Lung (tissue), 16 donors: ENCODE results near the gene ERMAP. TPM values are rescaled to one million over a fixed set of nuclear protein-coding genes. Genes with fewer than 3 reads are reported as not detected.
A peak's percentile ranks its signal among the peaks of the same experiment; 100 is the strongest.

Experiments used
- ATAC-seq: fragments of 200-7000 bp; cut with Tn5 transposase; one replicate; pipeline ENCODE4 v1.9.1; 2020; ENCODE audit warnings: moderate number of reproducible peaks; ENCODE audit not compliant: insufficient read depth, low FRiP score
- DNase-seq, 3 donors: peaks; one replicate each; pipeline ENCODE4 v3.0.0-alpha.2; 2013 to 2017
- H3K27ac ChIP-seq, 2 donors: one replicate each; pipeline ENCODE4 v1.5.1; 2013; ENCODE audit warnings: mild to moderate bottlenecking in 2 of 2, moderate library complexity in 2 of 2, control low read depth in 1 of 2, inconsistent platforms in 1 of 2, low read depth in 1 of 2, low read length in 1 of 2
- H3K27me3 ChIP-seq, 3 donors: one replicate each; pipeline ENCODE4 v1.5.1; 2013; ENCODE audit warnings: low read length in 2 of 3; ENCODE audit not compliant: control insufficient read depth in 3 of 3, insufficient read depth in 3 of 3
- H3K36me3 ChIP-seq, 4 donors: one replicate each; pipeline ENCODE4 v1.5.1; 2013; ENCODE audit warnings: low read length in 4 of 4, mild to moderate bottlenecking in 1 of 4, moderate library complexity in 1 of 4; ENCODE audit not compliant: control insufficient read depth in 4 of 4, insufficient read depth in 4 of 4
- H3K4me1 ChIP-seq, 5 donors: one replicate each; pipeline ENCODE4 v1.5.1; 2013; ENCODE audit warnings: low read length in 5 of 5, mild to moderate bottlenecking in 2 of 5, moderate library complexity in 1 of 5; ENCODE audit not compliant: control insufficient read depth in 5 of 5, insufficient read depth in 5 of 5
- H3K4me3 ChIP-seq: one replicate; pipeline ENCODE4 v1.5.1; 2013; ENCODE audit warnings: mild to moderate bottlenecking, control low read depth, moderate library complexity
- H3K9ac ChIP-seq, 2 donors: one replicate each; pipeline ENCODE4 v1.5.1; 2013; ENCODE audit warnings: low read length in 2 of 2, control low read depth in 1 of 2; ENCODE audit not compliant: insufficient read depth in 1 of 2
- H3K9me3 ChIP-seq, 4 donors: one replicate each; pipeline ENCODE4 v1.5.1; 2013; ENCODE audit warnings: low read length in 3 of 4, mild to moderate bottlenecking in 1 of 4, moderate library complexity in 1 of 4; ENCODE audit not compliant: control insufficient read depth in 4 of 4, insufficient read depth in 3 of 4
- WGBS, 2 donors: extraction: QIAGEN DNeasy Blood & Tissue Kit; methylation state at CpG; one replicate each; pipeline ENCODE4 v1.1.7; 2013; 5-methylcytosine and 5-hydroxymethylcytosine counted together
- long read RNA-seq, 5 donors: transcript quantifications; one replicate each; lab custom pipeline, GENCODE V29; 2026
- polyA plus RNA-seq, 2 donors: library from polyadenylated mRNA; stranded (reverse); fragments of 200-250 nt; gene quantifications; one replicate each; pipeline ENCODE4 v1.2.1, GENCODE V29; 2013
- total RNA-seq, 2 donors: library from RNA; depleted of rRNA in 1 of 2; stranded (reverse); fragments of >200 nt in 1 of 2; gene quantifications; one replicate each; pipeline ENCODE4 v1.2.1, GENCODE V29; 2014 to 2021
- TF ChIP-seq, protein P1 (sequence below): IDR thresholded peaks from 2 replicates; pipeline ENCODE4 v1.5.1; 2012; ENCODE audit warnings: mild to moderate bottlenecking; ENCODE audit errors: control extremely low read depth, extremely low read depth
- donor health status: control.
- donor health status: control.
- donor health status: Bipolar disorder and iron deficiency.
- donor health status: healthy.
- donor health status: DM: yes; HTN: yes; CAD: no.

Gene ERMAP, protein sequence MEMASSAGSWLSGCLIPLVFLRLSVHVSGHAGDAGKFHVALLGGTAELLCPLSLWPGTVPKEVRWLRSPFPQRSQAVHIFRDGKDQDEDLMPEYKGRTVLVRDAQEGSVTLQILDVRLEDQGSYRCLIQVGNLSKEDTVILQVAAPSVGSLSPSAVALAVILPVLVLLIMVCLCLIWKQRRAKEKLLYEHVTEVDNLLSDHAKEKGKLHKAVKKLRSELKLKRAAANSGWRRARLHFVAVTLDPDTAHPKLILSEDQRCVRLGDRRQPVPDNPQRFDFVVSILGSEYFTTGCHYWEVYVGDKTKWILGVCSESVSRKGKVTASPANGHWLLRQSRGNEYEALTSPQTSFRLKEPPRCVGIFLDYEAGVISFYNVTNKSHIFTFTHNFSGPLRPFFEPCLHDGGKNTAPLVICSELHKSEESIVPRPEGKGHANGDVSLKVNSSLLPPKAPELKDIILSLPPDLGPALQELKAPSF
- total RNA-seq (10 to 100 TPM; 15.3 to 19.8 TPM), polyA plus RNA-seq (1 to 10 TPM; 4.8 to 6.0 TPM)
- long read RNA-seq, donor 1: 0 reads
- long read RNA-seq, donor 2: 0 reads
- long read RNA-seq, donor 3: 0 reads
- long read RNA-seq, donor 4, partial matches to known transcripts: 0 of 1 reads
- long read RNA-seq, donor 4, other reads (novel, unspliced or antisense): 0 of 1 reads
- long read RNA-seq, donor 5: 0 reads

- H3K27me3 ChIP-seq: no peaks in the 10 kb centered on the region
- peak within 1 kb of the TSS; percentile 79 for H3K4me3 ChIP-seq
- H3K27ac ChIP-seq: peak within 1 kb of the TSS; percentile 100
- peak within 1 kb of the TSS; percentile 75 to 81 for H3K9ac ChIP-seq
- peaks cover 0 to 2% (median 0%) of the 10 kb centered on the region in 4 donors for H3K36me3 ChIP-seq
- peaks cover 2 to 19% (median 9%) of the 10 kb centered on the region in 5 donors for H3K4me1 ChIP-seq
- DNase-seq: peak; percentile 95 to 96 (median 96)
- peak; percentile 99 for ATAC-seq
- no peaks in the 10 kb centered on the region for H3K9me3 ChIP-seq
- WGBS, 2 donors: 1 to 2% methylated on average over 55 to 66 of the region's 66 CpGs
- TF ChIP-seq, protein P1, sequence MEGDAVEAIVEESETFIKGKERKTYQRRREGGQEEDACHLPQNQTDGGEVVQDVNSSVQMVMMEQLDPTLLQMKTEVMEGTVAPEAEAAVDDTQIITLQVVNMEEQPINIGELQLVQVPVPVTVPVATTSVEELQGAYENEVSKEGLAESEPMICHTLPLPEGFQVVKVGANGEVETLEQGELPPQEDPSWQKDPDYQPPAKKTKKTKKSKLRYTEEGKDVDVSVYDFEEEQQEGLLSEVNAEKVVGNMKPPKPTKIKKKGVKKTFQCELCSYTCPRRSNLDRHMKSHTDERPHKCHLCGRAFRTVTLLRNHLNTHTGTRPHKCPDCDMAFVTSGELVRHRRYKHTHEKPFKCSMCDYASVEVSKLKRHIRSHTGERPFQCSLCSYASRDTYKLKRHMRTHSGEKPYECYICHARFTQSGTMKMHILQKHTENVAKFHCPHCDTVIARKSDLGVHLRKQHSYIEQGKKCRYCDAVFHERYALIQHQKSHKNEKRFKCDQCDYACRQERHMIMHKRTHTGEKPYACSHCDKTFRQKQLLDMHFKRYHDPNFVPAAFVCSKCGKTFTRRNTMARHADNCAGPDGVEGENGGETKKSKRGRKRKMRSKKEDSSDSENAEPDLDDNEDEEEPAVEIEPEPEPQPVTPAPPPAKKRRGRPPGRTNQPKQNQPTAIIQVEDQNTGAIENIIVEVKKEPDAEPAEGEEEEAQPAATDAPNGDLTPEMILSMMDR: no peak
Measured at GRCh38 chr1:42816585-42817439, at the start of gene ERMAP, which contains the start of gene SVBP. ERMAP (plus strand) TSS chr1:42817122; CDS start chr1:42830449, 13,327 bp downstream. SVBP (minus strand) TSS chr1:42817397; CDS start chr1:42816544, 853 bp downstream.

DNA sequence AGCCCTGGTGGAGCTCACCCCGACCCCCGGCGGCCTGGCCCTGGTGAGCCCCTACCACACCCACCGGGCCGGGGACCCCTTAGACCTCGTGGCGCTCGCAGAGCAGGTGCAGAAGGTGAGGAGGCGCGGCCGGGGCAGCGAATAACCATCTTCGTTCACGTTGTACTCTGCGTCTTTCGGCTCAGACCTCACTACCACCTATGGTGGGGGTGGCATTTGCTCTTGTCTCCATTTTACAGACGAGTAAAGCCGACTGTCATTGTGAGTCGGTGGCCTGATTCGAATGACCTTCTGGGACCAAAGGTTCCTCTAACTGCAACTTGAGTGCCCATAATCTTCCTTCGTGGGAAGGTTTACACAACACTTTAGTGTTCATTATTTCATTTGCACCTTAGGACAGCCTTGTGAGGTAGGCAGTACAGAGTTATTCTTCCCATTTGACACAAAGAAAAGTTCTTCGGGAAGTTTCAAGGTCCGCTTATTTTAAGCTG, 49.4 kb upstream of the ERMAP start:
- TF ChIP-seq, protein P1: no peak
- peaks cover 7 to 21% (median 13%) of the 10 kb centered on the region in 5 donors for H3K4me1 ChIP-seq
- WGBS, 2 donors: 1 to 4% methylated on average over 23 of the region's 23 CpGs
- DNase-seq (no peak), ATAC-seq (no peak)
- H3K27ac ChIP-seq: peak overlapping the region; percentile 80 to 94
- H3K27me3 ChIP-seq: no peaks in the 10 kb centered on the region
- H3K9me3 ChIP-seq: no peaks in the 10 kb centered on the region
- H3K4me3 ChIP-seq: peak overlapping the region; percentile 89
- peak overlapping the region in 1 of 2 donors; percentile 97 for H3K9ac ChIP-seq
- H3K36me3 ChIP-seq: peaks cover 0 to 5% (median 1%) of the 10 kb centered on the region in 4 donors

- DNase-seq (no peak), ATAC-seq (no peak)
- Histone ChIP-seq H3K9ac (peak overlapping the region in 1 of 2 donors; percentile 97), H3K4me1 (peaks cover 6 to 21% (median 13%) of the 10 kb centered on the region in 5 donors), H3K4me3 (no peak overlapping the region), H3K9me3 (no peaks in the 10 kb centered on the region), H3K27me3 (no peaks in the 10 kb centered on the region), H3K27ac (no peak overlapping the region), H3K36me3 (peaks cover 0 to 5% (median 1%) of the 10 kb centered on the region in 4 donors)
- WGBS, 2 donors: 81 to 82% methylated on average over 2 of the region's 2 CpGs
- TF ChIP-seq, protein P1: no peak
Measured at GRCh38 chr1:42768172-42768571, 48.8 kb upstream of the ERMAP start.
